ENCODE measurements around the gene SLC34A3.

Gene SLC34A3

DNA sequence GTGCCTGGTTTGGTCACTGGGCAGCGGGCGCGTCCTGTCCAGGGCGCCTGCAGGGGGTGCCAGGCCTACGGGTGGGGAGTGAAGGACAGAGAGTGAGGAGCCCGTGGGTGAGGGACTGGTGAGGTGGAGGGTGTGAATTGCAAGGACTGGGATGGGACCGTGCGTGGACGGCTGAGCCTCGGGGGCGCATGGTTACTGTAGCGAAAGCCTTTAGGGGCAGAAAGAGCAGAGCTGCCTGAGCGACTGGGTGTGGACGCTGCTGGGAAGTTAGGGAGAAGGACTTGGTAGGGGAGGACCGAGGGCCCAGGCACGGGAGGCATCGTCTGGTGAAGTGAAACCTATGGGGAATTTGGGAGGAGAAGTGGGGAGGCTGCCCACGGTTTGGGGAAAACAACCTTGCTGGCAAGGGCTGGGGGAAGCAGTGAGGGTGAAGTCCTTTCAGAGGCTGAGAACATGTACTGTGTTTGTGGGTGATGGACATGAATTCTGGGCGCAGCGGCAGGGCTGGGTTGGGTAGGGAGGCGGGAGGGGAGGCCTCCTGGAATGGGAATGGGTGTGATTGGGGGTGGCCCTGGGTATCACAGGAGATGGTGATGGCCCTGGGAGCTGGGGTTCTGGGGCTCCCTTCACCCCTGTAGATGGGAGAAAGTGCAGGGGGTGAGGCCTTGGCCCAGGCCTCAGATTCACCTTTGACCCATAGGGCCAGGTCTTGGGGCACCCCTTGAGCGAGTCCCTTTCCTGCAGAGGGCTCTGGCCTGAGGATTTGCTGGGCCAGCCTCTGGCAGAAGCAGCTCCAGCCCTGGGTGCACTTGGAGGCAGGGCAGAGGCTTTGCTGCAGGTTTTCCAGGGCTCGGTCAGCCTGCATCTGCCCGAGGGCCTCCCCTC lies 45.1 kb downstream of the SLC34A3 start:
- DNase-seq (ENCODE audit: low read depth in 2 of 2) = no peak

DNA sequence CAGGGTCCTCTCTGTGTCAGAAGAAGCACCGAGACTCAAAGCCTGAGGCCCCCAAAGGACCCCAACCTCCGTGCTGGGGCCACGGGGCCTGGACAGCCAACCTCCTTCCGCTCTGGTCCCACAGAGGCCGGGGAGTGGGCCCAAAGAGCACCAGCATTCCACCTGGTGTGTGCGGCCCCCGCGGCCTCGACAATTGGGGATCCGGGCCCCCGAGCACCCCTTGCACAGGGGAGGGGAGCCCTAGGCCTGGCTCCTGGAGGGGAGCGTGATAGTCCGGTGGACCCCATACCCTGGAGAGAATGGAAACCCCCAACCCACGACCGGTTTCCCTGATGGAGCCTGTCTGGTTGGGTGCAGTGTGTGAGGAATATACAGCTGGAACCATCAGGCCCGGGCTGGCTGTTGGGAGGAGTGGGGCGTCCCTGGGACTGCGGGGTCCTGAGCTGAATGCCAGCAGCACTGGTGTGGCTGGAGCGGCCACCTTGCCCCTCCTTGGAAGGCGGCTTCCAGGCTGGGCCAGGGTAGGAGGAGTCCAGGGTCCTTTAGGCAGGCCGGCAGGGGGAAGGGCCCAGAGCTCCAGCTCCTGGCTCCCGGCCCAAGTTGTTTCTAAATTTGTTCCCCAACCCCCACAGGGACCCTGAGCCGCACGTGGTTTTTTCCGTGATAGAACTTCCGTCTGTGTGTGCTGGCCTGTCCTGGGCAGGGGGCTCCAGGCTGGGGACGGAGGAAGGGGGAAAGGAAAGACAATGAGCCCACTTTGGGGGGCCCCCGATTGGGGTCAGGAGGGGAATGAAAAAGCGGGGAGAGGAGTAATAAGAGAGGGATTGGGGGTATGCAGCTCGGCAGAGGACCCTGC lies 46.0 kb downstream of the SLC34A3 start:
- no peak for DNase-seq (ENCODE audit: low read depth in 2 of 2)

DNA sequence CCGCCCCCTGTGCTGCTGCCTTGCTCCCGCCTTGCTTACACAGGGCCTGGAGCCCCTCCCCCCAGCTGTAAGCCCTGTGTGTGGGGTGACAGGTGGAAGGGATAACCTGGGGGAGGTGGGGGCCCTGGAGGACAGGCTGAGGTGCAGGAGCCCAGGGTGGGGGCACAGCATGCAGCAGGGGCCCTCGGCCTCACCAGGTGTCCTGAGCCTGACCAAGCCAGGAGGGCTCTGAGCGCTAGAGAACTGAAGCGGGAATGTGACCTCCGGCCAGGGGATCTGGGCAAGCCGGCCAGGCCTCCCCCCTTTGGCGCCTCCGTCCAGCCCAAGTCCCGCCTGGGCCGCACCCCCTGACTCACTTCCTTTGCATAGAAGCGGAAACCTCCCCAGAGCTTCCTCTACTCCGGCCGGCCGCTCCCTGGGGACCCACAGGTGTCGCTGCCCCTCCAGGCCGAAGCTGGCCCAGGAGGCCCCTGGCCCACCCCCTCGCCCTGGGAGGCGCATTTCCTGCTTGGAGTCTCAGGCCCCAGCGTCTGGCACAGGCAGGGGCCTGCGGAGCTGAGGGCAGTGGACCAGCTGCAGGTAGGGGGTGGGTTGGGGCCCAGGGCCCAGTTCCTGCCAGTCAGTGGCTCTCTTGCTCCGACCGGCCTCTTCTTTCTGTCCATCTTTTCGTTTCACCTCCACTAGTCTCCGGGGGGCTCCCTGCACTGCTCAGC lies 46.8 kb downstream of the SLC34A3 start, which contains the start of gene TOR4A:
Gene TOR4A, plus strand, starts transcription at position 398 of the 713 bp plus-strand sequence. CDS start 964 bp downstream, outside the sequence.
- no peak for DNase-seq (ENCODE audit: low read depth in 2 of 2)

DNA sequence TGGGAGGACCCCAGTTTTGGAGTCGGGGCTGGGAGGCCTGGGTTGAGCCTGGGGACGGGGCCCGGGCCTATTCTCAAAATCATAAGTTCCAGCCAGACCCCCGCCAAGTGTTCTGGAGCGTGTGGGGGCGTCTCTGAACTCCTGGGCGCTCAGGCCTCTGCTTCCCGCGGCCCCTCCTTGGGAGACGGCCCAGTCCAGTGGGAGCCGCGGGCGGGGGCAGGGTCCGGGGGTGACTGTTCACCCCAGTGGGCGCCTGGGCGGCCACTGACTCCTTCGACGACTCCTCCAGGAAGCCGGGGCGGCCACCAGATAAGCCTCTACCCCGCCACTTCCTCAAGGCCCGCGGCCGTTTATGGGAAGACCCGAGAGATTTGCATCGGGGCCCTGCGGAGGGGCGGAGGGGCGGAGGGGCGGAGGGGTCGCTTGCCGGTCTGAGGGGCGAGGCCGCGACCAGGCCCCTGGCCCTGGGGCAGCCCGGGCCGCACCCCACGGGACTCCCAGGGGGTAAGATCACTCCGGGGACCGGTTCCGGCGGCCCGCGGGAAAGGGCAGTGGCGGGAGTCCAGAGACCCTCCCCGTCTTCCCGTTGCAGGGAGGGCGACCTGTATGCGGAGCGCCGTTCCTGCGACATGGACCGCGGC lies 47.5 kb downstream of the SLC34A3 start:
- DNase-seq (ENCODE audit: low read depth in 2 of 2) = no peak

- DNase-seq (ENCODE audit: low read depth in 2 of 2) = no peak
Measured at GRCh38 chr9:137278721-137279711, 48.3 kb downstream of the SLC34A3 start.

- no peak for DNase-seq (ENCODE audit: low read depth in 2 of 2)
Measured at GRCh38 chr9:137279741-137280473, 49.2 kb downstream of the SLC34A3 start.

DNA sequence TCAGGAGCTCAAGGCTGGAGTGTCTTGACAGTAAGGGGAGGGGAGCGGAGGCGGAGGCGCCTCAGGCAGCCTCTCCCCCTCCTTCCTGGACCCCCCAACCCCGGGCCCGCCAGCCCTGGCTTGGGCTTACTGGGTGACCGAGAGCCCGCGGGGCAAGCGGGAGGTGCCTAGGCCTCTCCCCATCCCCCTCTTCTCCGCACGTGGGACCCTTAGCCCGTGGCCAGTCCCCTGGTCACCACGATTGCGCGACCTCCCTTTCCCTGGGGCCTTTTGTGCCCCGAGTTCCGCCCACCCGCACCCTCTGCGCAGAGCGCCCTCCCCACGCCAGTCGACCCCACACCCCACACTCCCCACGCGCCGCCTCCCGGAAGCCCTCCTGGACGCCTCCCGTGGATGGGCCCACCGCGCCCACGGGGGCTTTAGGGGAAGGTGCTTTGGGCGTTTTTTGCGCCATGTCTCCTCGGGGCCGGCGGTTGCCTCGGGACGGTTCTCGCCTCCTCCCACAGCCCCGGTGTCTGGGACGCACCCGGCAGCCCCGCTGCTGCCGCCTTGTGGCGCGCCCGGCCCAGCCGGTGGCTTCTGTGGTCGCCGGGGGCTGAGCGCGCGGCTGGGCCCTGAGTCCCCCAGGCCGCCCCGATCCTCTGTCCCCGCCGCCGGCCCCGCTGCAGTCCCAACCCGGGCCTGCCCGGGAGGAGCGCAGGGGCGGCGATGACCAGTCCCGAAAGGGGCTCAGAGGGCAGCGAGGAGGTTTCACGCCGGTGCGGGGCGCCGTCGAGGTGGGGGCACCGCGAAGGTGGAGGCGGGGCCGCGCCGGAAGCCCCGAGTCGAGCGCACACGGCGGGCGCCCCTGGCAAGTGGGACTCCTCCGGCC lies 50.0 kb downstream of the SLC34A3 start:
- DNase-seq (ENCODE audit: low read depth in 2 of 2) = no peak

GRCh38 chr9:137281345-137282116 lies 50.8 kb downstream of the SLC34A3 start:
- no peak for DNase-seq (ENCODE audit: low read depth in 2 of 2)
